Bronchial epithelial cell (primary cell): Measurements from ENCODE around the gene KIF25. TPM values are rescaled to one million over a fixed set of nuclear protein-coding genes. Genes with fewer than 3 reads are reported as not detected.

Source experiments
- DNase-seq: peaks from one replicate; pipeline ENCODE4 v3.0.0-alpha.2; 2010; ENCODE audit warnings: low read depth
- FAIRE-seq: peaks from 2 replicates; lab custom pipeline; 2011; peaks lifted over from hg19 to GRCh38; lab: Jason Lieb, UNC
- H3K27me3 ChIP-seq: 2 replicates; pipeline ENCODE4 v1.5.1; 2011; ENCODE audit warnings: low read length; ENCODE audit not compliant: control insufficient read depth, insufficient read depth
- H3K36me3 ChIP-seq: 2 replicates; pipeline ENCODE4 v1.5.1; 2011; ENCODE audit warnings: low read length; ENCODE audit not compliant: control insufficient read depth, insufficient read depth
- H3K4me3 ChIP-seq: 2 replicates; pipeline ENCODE4 v1.5.1; 2011; ENCODE audit warnings: mild to moderate bottlenecking, low read depth, low read length, control low read depth
- total RNA-seq: library from RNA; depleted of rRNA; stranded (reverse); fragments of >200 nt; gene quantifications from 2 replicates; pipeline ENCODE4 v1.2.1, GENCODE V29; 2014
- TF ChIP-seq, protein P1 (sequence below): IDR thresholded peaks from 2 replicates; pipeline ENCODE4 v1.5.1; 2011; ENCODE audit warnings: mild to moderate bottlenecking, moderate library complexity, low read length, control low read depth, inconsistent platforms; ENCODE audit not compliant: insufficient read depth, severe bottlenecking

Gene KIF25
- total RNA-seq, 1 donor from 2014 or later = not detected

- H3K4me3 ChIP-seq = no peak overlapping the region
- DNase-seq (no peak), FAIRE-seq (no peak)
These were observed 25.2 kb downstream of the KIF25 start for GRCh38 chr6:168022488-168023321.

GRCh38 chr6:168024951-168025510 is 27.6 kb downstream of the KIF25 start:
- no peaks in the 10 kb centered on the region for H3K27me3 ChIP-seq
- TF ChIP-seq, protein P1, sequence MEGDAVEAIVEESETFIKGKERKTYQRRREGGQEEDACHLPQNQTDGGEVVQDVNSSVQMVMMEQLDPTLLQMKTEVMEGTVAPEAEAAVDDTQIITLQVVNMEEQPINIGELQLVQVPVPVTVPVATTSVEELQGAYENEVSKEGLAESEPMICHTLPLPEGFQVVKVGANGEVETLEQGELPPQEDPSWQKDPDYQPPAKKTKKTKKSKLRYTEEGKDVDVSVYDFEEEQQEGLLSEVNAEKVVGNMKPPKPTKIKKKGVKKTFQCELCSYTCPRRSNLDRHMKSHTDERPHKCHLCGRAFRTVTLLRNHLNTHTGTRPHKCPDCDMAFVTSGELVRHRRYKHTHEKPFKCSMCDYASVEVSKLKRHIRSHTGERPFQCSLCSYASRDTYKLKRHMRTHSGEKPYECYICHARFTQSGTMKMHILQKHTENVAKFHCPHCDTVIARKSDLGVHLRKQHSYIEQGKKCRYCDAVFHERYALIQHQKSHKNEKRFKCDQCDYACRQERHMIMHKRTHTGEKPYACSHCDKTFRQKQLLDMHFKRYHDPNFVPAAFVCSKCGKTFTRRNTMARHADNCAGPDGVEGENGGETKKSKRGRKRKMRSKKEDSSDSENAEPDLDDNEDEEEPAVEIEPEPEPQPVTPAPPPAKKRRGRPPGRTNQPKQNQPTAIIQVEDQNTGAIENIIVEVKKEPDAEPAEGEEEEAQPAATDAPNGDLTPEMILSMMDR = no peak
- no peak for FAIRE-seq
- no peaks in the 10 kb centered on the region for H3K36me3 ChIP-seq
- H3K4me3 ChIP-seq = no peak overlapping the region
- DNase-seq = no peak

More at GRCh38 chr6:168022488-168023321, 25.2 kb downstream of the KIF25 start:
- TF ChIP-seq, protein P1 = no peak
- H3K27me3 ChIP-seq = no peaks in the 10 kb centered on the region
- H3K36me3 ChIP-seq = no peaks in the 10 kb centered on the region

DNA sequence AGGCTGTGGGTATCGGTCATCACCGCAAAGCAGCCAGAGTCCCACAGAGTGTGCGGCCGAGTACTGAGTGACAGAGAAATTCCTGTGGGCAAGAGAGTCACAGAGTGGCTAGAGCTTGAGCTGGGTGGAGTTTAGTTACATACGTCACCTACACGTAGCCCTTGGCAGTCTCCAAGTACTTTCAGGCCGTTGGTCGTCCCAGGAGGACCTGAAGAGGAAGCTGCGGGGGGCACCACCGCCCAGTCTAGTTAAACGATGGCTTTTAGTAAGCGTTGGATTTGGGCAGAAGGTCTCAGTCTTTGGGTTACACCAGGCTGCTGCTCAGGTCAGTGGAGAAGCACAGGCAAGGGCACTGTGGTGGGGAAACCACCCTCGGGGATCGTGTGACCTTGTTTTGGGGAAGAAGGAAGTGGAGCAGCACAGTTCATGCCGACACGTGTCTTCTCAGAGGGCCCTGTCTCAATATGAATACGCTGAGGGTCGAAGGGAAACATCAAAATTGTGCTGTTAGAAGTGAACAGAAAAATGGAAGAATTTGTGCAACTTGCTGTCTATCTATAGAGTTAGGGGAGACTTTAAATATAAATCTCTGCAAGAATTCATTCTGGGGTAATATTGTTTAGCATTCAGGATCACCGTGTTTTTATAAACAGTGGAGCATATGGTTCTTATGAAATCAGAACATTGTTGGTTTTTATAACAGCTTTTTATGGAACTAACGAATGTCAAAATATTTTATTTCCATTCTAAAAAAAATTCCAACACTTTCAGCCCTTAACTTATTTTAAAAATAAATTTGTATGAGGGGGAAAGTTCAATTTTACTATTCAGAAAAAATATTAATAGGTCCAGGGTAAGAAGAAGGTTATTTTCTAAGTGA is 28.6 kb downstream of the KIF25 start:
- FAIRE-seq = no peak
- Histone ChIP-seq H3K4me3 (no peak overlapping the region), H3K36me3 (no peaks in the 10 kb centered on the region), H3K27me3 (no peaks in the 10 kb centered on the region)
- TF ChIP-seq, protein P1 = no peak
- DNase-seq = no peak

DNA sequence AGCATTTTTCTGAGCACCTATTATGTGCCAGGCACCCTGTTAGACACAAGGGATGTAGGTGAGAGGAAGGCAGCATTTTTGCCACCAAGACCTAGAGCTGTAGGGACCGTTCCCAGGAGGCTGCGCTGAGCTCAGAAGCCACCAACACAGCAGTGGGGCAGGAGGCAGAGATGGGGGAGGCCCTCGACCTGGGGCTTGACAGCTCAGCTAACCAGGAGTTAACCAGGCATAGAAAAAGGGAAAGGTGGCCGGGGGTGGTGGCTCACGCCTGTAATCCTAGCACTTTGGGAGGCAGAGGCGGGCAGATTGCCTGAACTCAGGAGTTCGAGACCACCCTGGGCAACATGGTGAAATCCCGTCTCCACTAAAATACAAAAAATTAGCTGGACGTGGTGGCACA is 29.5 kb downstream of the KIF25 start:
- Histone ChIP-seq H3K36me3 (no peaks in the 10 kb centered on the region), H3K27me3 (no peaks in the 10 kb centered on the region), H3K4me3 (no peak overlapping the region)
- DNase-seq (no peak), FAIRE-seq (no peak)
- TF ChIP-seq, protein P1 = no peak

DNA sequence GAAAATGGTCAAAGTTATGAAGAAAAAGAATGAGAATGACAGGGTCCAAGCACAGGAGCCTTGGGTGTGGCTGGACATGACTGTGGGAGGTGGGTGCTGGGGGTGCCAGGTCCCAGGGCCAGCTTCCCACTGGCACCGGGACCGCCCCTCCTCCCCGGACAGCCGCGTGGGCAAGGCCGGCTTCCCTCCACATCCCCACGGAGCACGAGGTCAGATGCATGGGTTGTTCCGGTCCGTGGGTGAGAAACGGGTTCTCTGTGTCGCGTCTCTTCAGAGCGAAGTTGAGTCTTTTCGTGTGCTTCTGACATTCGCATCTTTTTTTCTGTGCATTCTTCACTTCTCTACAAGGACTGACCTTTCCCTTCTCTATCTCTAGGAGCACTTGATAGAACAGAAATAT is 30.1 kb downstream of the KIF25 start:
- H3K27me3 ChIP-seq = no peaks in the 10 kb centered on the region
- no peaks in the 10 kb centered on the region for H3K36me3 ChIP-seq
- no peak overlapping the region for H3K4me3 ChIP-seq
- DNase-seq = no peak
- TF ChIP-seq, protein P1 = no peak
- FAIRE-seq = no peak
